HG03103 (cell line): ENCODE measurements around the gene NOC2L.

Experiments
- ATAC-seq: cut with Tn5 transposase; IDR thresholded peaks from one replicate; pipeline ENCODE4 v1.9.1; 2021; ENCODE audit warnings: low read depth; ENCODE audit not compliant: unreplicated experiment

The NOC2L gene

GRCh38 chr1:919271-919872 lies 39.7 kb downstream of the NOC2L start:
- no peak for ATAC-seq

GRCh38 chr1:918843-919242 lies 40.2 kb downstream of the NOC2L start:
- no peak for ATAC-seq

- ATAC-seq, result no peak
Measured at GRCh38 chr1:918353-918752, 40.7 kb downstream of the NOC2L start.

- no peak for ATAC-seq
Measured at GRCh38 chr1:917466-918091, 41.5 kb downstream of the NOC2L start.

- ATAC-seq, result no peak
Measured at GRCh38 chr1:917076-917459, 42.0 kb downstream of the NOC2L start.

DNA sequence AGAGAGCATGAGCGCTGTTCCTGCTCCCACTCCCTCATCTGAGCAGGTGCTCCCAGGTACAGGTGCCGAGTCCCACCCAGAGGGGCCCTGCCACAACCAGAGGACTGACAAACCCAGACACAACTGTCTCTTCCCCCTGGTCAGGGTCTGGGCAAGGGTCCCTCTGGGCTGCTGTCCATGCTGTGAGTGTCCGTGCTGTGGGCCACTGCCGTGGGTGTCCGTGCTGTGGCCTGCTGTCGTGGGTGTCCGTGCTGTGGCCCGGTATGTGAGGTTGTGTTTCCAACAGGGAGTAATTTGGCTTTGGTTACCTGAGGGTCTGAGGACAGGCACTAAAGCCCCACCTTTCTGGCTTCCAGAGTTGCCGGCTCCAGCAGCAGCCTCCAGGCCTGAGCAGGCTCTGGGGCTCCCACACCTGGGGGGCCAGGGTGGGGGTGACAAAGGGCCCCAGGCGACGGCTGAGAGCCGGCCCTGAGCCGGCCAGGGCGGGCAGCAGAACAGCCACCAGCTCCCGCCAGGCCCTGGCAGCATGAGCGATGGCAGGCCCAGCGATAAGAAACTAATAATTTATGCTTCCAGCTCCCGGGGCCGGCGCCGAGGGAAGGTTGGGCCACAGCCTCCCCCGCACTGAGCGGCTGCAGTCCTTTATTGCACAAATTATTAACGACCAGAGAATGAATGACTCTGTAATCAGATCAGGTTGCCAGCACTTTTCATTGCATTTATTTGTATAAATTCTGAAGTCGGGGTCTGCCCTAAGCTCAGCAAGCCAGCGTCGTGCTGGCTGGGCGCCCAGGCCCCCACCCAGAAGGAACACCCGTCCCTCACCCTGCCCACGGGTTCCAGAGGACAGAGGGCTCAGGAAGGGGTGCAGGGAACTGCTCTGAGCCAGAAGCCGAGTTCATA lies 42.6 kb downstream of the NOC2L start:
- ATAC-seq, result no peak

- ATAC-seq, result no peak
Measured at GRCh38 chr1:915295-916172, 43.5 kb downstream of the NOC2L start.

- ATAC-seq, result no peak
Measured at GRCh38 chr1:914891-915280, 44.2 kb downstream of the NOC2L start.

DNA sequence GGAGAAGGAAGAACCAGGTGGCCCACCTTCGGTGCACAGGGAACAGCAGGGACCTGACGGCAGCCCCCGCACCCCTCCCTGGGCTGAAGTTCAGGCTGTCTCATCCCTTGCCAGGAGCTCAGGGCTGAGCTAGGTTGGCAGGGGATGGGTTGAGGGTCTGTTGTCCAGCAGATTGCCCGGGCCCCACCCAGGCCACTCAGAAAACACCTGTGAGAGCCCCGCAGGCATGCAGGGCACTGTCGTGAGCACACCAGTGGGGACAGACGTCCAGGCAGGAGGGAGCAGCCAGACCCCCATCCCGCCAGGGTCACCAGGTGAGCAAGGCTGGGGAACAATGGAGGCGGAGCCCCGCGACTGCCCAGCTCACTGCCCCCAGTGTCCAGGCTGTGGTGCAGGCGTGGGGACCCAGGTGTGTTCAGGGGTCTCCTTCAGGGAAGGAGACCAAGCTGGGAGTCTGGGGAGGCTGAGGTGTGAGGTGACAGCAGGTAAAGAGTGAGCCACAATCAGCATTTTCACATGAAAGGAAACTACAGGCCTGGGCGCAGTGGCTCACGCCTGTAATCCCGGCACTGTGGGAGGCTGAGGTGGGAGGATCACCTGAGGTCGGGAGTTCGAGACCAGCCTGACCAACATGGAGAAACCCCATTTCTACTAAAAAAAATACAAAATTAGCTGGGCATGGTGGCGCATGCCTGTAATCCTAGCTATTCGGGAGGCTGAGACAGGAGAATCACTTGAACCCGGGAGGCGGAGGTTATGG lies 44.7 kb downstream of the NOC2L start:
- no peak for ATAC-seq

DNA sequence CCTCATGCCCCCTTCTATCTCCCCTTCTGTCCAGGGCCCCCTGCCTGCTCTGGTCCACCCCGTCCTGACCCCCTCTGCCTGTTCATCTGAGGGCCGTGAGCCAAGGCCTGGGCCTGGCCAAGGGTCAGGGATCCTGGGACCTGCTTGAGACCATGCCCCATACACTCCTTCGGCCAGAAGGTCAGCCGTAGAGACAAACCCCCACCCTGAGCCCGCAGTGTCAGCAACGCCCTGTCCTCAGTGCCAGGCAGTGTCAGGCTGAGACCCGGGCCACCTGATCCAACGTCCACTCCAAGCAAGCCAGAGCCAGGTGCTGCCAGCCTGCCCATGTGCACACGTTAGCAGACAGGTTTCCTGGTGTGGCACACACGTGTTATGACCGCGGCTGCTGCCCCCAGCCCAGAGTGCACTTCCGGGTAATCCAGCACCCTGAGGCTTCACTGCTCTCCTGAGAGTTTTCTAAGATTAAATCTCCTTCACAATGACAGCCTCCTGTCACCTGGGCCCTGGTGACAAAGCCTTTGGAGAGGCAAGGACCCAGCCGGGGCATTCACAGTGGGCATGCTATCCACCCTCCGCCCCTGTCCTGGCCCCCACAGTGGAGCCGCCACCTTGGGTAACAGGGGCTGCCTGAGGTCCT lies 45.4 kb downstream of the NOC2L start:
- no peak for ATAC-seq

DNA sequence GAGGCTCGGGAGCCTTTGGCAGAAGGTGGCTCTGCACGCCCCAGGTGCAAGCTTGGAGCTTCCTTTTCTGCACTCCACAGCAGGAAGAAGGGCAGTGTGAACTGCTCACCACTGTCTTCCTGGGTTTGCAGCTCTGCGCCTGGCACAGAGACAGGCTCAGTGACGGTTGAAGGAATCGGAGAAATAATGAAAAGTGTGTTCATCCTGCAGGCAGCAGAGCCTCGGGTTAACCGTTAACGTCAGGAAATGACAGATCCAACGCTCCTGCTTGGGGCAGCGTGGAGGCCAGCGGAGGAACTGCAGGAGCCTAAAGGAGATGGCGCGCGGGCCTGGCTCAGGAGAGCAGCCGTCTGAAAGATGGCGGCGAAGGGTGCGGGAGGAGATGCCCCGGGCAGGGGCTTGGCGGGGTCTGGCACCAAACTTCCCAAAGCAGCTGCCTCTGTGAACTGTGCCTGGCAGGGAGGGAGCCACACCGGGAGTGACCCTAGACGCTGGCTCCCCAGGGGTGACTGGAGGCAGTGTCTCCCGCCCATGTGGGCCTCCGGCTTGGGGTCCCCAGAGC lies 46.2 kb downstream of the NOC2L start:
- ATAC-seq, result no peak

- ATAC-seq, result no peak
Measured at GRCh38 chr1:911875-912739, 46.9 kb downstream of the NOC2L start.

- no peak for ATAC-seq
Measured at GRCh38 chr1:910881-911721, 48.0 kb downstream of the NOC2L start.

DNA sequence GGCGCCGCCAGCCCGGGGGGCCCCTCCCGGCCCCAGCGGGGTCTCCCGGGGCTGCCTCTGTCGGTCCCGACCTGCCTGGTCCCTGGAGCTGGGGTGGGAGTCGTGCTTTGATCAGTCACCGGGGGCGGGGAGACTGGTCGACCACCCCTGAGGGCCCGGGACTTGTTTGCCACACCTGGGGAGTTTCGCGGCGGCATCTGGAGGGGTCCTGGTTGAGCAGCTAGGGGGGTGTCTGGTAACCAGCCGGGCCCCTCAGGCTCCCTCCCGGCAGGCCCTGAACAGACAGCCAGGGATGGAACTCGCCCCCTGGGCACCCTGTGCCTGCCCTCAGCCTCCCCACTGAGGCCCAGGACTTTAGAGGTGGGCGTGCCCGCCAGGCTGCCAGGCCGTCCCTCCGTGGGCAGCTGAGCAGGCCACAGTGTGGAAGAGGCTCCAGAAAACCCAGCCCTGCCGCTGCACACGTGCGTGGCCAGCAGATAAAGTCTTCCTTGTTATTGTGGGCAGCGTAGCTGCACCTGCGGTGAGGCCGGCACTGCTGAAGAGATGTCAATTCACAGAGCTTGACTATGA lies 48.7 kb downstream of the NOC2L start:
- no peak for ATAC-seq

DNA sequence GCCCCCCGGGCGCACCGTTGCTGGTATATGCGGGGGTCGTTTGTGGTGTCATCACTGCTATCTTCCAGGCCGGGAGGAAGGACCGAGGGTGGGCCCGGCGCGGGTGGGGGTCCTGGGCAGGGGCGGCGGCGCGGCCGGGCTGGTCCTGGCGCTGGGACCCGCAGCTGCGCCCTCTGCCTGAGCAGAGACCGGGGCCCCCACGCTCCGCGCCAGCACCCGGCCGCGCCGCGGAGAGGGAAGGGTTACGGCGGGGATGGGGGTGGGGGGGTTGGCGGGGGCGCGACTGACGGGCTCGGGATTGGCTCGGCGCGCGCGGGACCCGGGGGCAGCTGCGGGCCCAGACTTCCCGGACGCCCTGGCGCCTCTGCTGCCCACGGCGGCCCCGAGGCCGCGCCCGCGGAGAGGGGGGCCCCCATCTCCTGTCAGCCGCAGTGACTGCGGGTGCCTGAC lies 49.2 kb downstream of the NOC2L start:
- no peak for ATAC-seq

DNA sequence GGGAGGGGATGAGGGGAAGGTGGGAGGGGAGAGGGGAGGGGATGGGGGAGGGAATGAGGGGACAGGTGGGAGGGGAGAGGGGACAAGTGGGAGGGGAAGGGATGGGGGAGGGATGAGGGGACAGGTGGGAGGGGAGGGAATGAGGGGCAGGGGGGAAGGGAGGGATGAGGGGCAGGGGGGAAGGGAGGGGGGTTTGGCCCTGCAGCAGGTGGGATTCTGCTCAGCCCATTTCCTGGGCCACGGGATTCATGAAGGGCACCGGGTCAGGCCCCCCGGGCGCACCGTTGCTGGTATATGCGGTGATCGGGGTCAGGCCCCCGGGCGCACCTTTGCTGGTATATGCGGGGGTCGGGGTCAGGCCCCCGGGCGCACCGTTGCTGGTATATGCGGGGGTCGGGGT lies 50.4 kb downstream of the NOC2L start:
- ATAC-seq, result no peak
